OCI-LY1 (cell line): ENCODE results near the gene CARNS1.
A peak's percentile ranks its signal among the peaks of the same experiment; 100 is the strongest.

Experiments
- H2AFZ ChIP-seq: fragments of 200-600 bp; sonication (generic), shearing (Covaris generic); 2 replicates; pipeline ENCODE4 v1.6.0; 2014; ENCODE audit warnings: antibody characterized with exemption, mild to moderate bottlenecking, low read length
- H3F3A ChIP-seq: fragments of 200-600 bp; sonication (generic), shearing (Covaris generic); 2 replicates; pipeline ENCODE4 v1.6.0; 2014; ENCODE audit warnings: mild to moderate bottlenecking, antibody characterized with exemption, low read length, moderate library complexity; ENCODE audit not compliant: insufficient read depth
- H3K27ac ChIP-seq: fragments of 200-600 bp; sonication (generic); 2 replicates; pipeline ENCODE4 v1.5.1; 2014; ENCODE audit warnings: low read length, mixed run types, mild to moderate bottlenecking, low read depth; ENCODE audit not compliant: poor library complexity, severe bottlenecking
- H3K27me3 ChIP-seq: fragments of 200-600 bp; sonication (generic); 2 replicates; pipeline ENCODE4 v1.6.0; 2014; ENCODE audit warnings: antibody characterized with exemption, mild to moderate bottlenecking, low read length, moderate library complexity; ENCODE audit not compliant: insufficient read depth
- H3K36me3 ChIP-seq: fragments of 200-600 bp; sonication (generic); 2 replicates; pipeline ENCODE4 v1.6.1; 2014; ENCODE audit warnings: mild to moderate bottlenecking, antibody characterized with exemption, low read length, moderate library complexity, mixed read lengths; ENCODE audit not compliant: insufficient read depth
- H3K4me1 ChIP-seq: fragments of 200-600 bp; sonication (generic); 2 replicates; pipeline ENCODE4 v1.5.1; 2014; ENCODE audit warnings: mild to moderate bottlenecking, low read length, moderate library complexity; ENCODE audit not compliant: insufficient read depth, severe bottlenecking
- H3K4me2 ChIP-seq: fragments of 200-600 bp; sonication (generic), shearing (Covaris generic); 2 replicates; pipeline ENCODE4 v1.6.1; 2014; ENCODE audit warnings: low read length
- H3K4me3 ChIP-seq: fragments of 200-600 bp; sonication (generic); 2 replicates; pipeline ENCODE4 v1.5.1; 2014; ENCODE audit warnings: low read length, low read depth, mild to moderate bottlenecking, mixed read lengths; ENCODE audit not compliant: poor library complexity, severe bottlenecking
- H3K79me2 ChIP-seq: fragments of 200-600 bp; shearing (Covaris generic); 2 replicates; pipeline ENCODE4 v1.6.1; 2016; ENCODE audit warnings: mixed run types, low read length, mixed read lengths; ENCODE audit not compliant: insufficient read depth
- H3K9ac ChIP-seq: fragments of 200-600 bp; sonication (generic), shearing (Covaris generic); 2 replicates; pipeline ENCODE4 v1.6.1; 2014; ENCODE audit warnings: mild to moderate bottlenecking, low read length, mixed read lengths
- H3K9me2 ChIP-seq: fragments of 200-600 bp; sonication (generic), shearing (Covaris generic); 2 replicates; pipeline ENCODE4 v1.6.1; 2014; ENCODE audit warnings: low read depth, mild to moderate bottlenecking, low read length, mixed read lengths
- H3K9me3 ChIP-seq: fragments of 200-600 bp; shearing (Covaris generic); 2 replicates; pipeline ENCODE4 v1.6.1; 2014; ENCODE audit warnings: low read length, mixed read lengths
- H4K20me1 ChIP-seq: fragments of 200-600 bp; sonication (generic), shearing (Covaris generic); 2 replicates; pipeline ENCODE4 v1.6.0; 2016; ENCODE audit warnings: mild to moderate bottlenecking, low read length; ENCODE audit not compliant: insufficient read depth
- CTCF ChIP-seq: fragments of 200-600 bp; sonication (generic), shearing (Covaris generic); IDR thresholded peaks from 2 replicates; pipeline ENCODE4 v1.5.1; 2017; ENCODE audit warnings: mild to moderate bottlenecking, antibody characterized with exemption, low read length, moderate library complexity, mixed read lengths
- EZH2 ChIP-seq: fragments of 200-600 bp; sonication (generic), shearing (Covaris generic); IDR thresholded peaks from 2 replicates; pipeline ENCODE4 v1.8.0; 2017; ENCODE audit warnings: borderline replicate concordance, mixed run types, mild to moderate bottlenecking, antibody characterized with exemption, low read length, moderate library complexity, mixed read lengths

CARNS1 gene

GRCh38 chr11:67428052-67429001 lies 12.8 kb downstream of the CARNS1 start, which contains the start of gene RPS6KB2:
Gene RPS6KB2 (plus strand): TSS chr11:67428494. CDS start chr11:67428546, 52 bp downstream.
- no peak within 1 kb of the TSS for H2AFZ ChIP-seq

GRCh38 chr11:67429038-67429668 lies 13.7 kb downstream of the CARNS1 start:
- Histone ChIP-seq H3K9ac (peak overlapping the region; percentile 94), H3K9me2 (no peaks in the 10 kb centered on the region), H3K36me3 (peaks cover 41% of the 10 kb centered on the region; the same call in 1 of the 2 replicates), H4K20me1 (no peaks in the 10 kb centered on the region), H3K4me2 (peak overlapping the region; percentile 81), H3K27me3 (no peaks in the 10 kb centered on the region), H3F3A (no peaks in the 10 kb centered on the region), H3K79me2 (peaks cover 10% of the 10 kb centered on the region), H2AFZ (no peak overlapping the region), H3K4me1 (peaks cover 54% of the 10 kb centered on the region), H3K4me3 (peak overlapping the region; percentile 93), H3K27ac (peak overlapping the region; percentile 14), H3K9me3 (no peaks in the 10 kb centered on the region)
- TF ChIP-seq EZH2 (no peak), CTCF (0 out of 2 replicates have a peak, but pooled peaks have one; percentile 5)

More at GRCh38 chr11:67428052-67429001, 12.8 kb downstream of the CARNS1 start, which contains the start of gene RPS6KB2:
- Histone ChIP-seq H3K9me2 (no peaks in the 10 kb centered on the region), H3K4me2 (peak within 1 kb of the TSS; percentile 81), H3K27me3 (no peaks in the 10 kb centered on the region), H3K79me2 (peaks cover 10% of the 10 kb centered on the region), H3K9ac (peak within 1 kb of the TSS; percentile 94), H3K27ac (peak within 1 kb of the TSS; percentile 61), H4K20me1 (no peaks in the 10 kb centered on the region), H3K4me1 (peaks cover 45% of the 10 kb centered on the region), H3K4me3 (peak within 1 kb of the TSS; percentile 93), H3K36me3 (peaks cover 33% of the 10 kb centered on the region; the same call in 1 of the 2 replicates), H3F3A (no peaks in the 10 kb centered on the region), H3K9me3 (no peaks in the 10 kb centered on the region)
- TF ChIP-seq EZH2 (no peak), CTCF (no peak)

DNA sequence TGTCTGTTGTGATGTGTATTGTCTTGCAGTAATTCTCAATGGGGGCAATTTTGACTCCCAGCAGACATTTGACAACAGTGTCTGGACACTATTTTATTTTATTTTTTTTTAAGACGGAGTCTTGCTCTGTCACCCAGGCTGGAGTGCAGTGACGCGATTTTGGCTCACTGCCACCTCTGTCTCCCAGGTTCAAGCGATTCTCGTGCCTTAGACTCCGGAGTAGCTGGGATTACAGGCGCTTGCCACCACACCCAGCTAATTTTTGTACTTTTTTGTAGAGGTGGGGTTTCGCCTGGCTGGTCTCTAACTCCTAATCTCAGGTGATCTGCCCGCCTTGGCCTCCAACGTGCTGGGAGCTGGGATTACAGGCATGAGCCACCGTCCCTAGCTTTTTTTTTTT lies 14.2 kb downstream of the CARNS1 start:
- Histone ChIP-seq H3F3A (no peaks in the 10 kb centered on the region), H3K27ac (peak overlapping the region; percentile 14), H3K27me3 (no peaks in the 10 kb centered on the region), H2AFZ (no peak overlapping the region), H3K4me2 (peak overlapping the region; percentile 81), H3K9ac (peak overlapping the region; percentile 94; the same call in 1 of the 2 replicates), H3K9me2 (no peaks in the 10 kb centered on the region), H3K4me3 (peak overlapping the region; percentile 93), H3K36me3 (peaks cover 47% of the 10 kb centered on the region; the same call in 1 of the 2 replicates), H3K9me3 (no peaks in the 10 kb centered on the region), H3K79me2 (peaks cover 10% of the 10 kb centered on the region), H4K20me1 (no peaks in the 10 kb centered on the region), H3K4me1 (peaks cover 59% of the 10 kb centered on the region)
- TF ChIP-seq CTCF, result no peak
